ENCODE results near the gene RNGTT.
"Not testable (repeated sequence)": the region's sequence is repeated elsewhere in the genome, so short reads cannot be mapped to it uniquely, and the experiment has no call there.

The RNGTT gene

DNA sequence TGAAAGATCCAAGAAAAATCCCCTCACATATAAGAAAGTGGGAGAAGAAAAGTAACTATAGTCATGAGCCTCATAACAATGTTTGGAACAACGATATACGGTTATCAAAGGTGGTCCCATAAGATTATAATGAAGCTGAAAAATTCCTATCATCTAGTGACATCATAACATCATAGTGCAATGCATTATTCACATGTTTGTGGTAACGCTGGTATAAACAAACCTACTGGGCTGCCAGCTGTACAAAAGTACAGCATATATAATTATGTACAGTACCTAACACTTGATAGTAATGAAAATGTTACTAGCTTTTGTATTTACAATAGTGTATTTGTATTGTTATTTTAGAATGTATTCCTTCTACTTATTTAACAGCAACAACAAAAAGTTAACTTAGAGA, 240.7 kb downstream of the RNGTT start:
- DNase-seq (ENCODE audit: low read depth in 2 of 2) = no peak

DNA sequence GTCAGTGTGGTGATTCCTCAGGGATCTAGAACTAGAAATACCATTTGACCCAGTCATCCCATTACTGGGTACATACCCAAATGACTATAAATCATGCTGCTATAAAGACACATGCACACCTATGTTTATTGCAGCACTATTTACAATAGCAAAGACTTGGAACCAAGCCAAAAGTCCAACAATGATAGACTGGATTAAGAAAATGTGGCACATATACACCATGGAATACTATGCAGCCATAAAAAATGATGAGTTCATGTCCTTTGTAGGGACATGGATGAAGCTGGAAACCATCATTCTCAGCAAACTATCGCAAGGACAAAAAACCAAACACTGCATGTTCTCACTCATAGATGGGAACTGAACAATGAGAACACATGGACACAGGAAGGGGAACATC, 247.0 kb downstream of the RNGTT start:
- not testable (repeated sequence) for DNase-seq (ENCODE audit: low read depth in 2 of 2)

DNA sequence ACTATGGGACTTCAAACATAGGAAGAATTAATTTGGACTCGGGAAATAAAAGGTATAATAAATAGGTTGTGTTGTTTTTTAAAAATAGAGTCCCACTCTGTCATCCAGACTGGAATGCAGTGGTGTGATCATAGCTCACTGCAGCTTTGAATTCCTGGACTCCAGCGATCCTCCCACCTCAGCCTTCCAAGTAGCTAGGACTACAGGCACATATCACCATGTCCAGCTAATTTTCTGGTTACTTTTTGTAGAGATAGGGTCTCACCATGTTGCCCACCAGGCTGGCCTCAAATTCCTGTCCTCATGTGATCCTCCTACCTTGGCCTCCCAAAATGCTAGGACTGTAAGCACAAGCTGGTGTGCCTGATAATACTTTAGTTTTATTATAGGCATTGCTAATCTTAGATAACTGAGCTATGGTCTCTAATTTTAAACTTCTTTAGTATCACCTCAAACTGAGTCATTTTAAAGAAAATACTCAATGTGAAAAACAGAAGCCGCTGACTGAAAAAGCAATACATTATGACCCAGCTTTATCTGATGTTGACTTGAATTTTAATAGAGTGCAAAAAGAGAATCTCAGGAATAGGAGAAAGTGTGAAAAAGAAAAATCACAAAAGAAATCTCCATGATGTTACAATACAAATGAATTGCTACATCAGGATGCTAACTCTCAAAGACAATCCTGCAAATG, 251.0 kb downstream of the RNGTT start:
- DNase-seq (ENCODE audit: low read depth in 2 of 2) = no peak

DNA sequence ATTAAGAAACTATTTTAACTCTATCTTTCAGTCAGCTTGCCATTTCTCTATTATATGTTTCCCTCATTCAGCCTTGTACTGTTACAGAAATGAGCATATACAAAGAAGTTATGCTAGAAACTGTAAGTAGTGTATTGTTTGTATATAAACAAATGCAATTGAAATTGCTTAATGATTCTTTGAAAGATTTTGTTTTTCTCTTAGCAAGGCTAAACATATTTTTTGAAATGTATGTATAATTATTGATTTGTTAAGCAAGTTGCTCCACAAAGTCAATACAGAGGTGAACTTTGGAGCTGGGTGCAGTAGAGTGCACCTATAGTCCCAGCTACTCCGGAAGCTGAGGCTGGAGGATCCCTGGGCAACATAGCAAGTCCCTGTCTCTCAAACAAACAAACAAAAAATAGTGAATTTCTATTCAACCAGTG, 253.6 kb downstream of the RNGTT start:
- DNase-seq (ENCODE audit: low read depth in 2 of 2) = no peak

DNA sequence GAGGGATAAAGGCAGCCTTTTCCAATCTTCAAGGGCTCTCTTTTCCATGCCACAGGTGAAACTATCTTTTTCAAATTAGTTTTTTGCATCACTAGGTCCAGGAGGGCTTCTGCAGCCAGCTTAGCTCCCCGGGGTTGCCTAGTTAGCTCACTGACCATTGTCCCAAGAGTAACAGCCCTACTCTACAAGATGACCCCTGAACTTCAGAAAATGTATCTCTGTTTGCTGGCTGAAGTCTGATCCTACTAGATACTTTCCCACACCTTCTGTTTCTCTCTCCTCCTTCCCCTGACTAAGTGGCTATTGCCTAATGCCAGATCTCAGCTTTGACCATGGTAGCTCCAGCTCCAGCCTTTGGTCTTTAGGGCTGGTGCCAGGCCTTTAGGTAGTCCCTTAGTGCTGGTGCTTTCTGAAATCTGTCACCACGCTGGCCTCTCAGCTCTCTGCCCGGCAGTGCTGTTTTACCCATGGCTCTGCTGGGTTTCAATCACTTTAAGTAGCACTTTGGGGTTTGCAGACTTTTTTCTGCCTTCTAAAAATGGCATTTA, 255.1 kb downstream of the RNGTT start:
- no peak for DNase-seq (ENCODE audit: low read depth in 2 of 2)

DNA sequence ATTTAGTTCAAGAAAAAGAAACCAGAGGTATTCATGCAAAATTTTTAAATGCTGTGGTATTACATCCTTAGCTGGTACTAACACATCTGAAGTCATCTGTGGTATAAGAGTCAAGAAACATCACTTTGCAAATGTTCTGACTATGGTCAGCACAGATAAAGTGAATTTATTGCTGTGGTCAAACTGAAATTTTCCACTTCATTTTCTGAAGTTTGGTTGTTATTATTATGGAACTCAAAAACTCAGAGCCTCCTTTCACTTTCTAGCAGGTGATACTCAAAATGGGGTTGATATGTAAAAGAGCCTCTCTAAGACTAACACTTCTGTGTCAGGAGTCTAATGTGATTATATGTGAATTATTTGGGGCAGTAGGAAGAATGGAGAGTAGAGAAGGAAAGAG, 257.8 kb downstream of the RNGTT start:
- DNase-seq (ENCODE audit: low read depth in 2 of 2) = no peak

DNA sequence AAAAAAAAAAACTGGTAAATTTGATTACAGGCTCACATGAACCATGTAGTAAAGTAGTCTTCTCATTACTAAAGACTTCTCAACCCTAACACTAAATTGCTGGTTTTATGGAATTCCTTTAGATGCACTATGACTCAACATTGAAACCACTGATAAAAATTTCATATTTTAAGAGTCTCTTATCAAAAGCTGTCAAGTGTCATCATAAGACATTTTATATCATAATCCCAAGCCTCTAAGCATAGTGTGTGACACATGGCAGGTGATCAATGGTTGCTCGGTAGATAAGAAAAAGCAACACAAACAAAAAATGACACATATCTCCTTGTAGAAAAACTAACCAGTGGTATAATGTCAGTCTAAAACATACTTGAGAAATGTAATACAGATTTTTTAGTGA, 258.4 kb downstream of the RNGTT start:
- no peak for DNase-seq (ENCODE audit: low read depth in 2 of 2)

DNA sequence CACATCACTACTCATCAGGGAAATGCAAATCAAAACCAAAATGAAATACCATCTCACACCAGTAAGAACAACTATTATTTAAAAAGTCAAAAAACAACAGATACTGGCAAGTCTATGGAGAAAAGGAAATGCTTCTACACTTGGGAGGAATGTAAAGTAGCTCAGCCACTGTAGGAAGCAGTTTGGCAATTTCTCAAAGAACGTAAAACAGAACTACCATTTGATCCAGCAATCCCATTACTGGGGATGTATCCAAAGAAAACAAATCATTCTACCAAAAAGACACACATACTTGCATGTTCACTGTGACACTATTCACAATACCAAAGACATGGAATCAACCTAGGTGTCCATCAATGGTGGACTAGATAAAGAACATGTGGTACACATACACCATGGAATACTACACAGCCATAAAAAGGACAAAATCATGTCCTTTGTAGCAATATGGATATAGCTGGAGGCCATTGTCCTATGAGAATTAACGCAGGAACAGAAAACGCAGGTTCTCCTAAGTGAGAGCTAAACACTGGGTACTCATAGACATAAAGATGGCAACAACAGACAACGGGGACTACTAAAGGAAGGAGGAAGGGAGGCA, 260.4 kb downstream of the RNGTT start:
- DNase-seq (ENCODE audit: low read depth in 2 of 2) = no peak

DNA sequence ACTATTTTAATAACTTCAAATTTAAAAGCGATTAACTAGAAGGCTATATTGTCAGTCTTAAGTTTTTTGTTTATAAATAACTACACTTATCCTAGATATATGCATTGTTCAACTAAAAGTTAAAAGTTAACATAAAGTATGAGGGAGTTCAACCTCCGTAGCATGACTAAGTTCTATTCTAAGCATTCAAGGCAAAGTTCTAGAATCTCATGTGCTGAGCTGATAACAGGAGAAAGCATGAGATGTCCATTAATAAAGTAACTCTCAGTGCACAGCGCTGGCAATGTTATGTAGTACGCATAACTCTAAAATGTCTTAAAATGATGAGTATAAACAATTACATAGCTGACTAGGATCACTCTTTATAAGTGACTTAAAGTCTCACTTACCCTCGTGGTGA, 264.8 kb downstream of the RNGTT start:
- DNase-seq (ENCODE audit: low read depth in 2 of 2) = no peak

DNA sequence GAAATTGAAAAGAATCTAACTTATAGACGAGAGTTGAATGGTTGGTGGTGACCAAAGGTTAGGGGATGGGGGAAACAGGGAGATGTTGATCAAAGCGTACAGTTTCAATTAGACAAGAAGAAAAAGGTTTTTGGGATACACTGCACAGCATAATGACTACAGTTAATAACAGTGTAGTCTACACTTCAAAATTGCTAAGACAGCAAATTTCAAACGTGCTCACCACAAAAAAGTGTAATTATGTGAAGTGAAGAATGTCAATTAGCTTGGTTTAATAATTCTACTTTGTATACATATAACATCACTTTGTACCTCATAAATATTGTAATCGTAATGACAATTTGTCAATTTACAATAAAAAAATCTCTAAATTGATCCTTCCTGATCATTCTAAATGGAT, 267.5 kb downstream of the RNGTT start:
- DNase-seq (ENCODE audit: low read depth in 2 of 2) = no peak

DNA sequence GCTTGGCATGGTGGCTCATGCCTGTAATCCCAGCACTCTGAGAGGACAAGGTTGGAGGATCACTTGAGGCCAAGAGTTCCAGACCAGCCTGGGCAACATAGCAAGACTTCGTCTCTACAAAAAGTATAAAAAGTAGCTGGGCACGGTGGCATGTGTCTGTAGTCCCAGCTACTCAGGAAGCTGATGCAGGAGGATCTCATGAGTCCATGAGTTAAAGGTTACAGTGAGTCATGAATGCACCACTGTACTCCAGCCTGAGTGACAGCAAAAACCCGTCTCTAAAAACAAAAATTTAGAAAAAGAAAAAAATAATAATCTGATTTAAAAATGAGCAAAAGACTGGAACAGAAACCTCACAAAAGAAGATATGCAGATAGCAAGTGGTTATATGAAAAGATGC, 279.7 kb downstream of the RNGTT start:
- no peak for DNase-seq (ENCODE audit: low read depth in 2 of 2)

DNA sequence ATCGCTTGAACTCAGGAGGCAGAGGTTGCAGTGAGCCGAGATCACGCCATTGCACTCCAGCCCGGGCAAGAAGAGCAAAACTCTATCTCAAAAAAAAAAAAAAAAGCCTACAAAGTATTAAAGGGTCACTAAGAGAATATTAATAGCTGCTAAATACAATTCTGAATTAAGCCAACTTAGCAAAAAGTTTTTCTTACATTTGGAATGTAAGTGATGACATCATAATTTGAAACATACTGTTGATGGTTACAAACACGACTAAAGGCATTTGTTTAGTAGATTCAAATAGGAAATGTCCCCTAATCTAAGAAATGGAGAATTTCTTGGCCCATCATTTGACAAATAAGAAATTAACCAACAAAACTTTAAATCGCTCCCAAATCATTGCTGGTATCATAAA, 282.8 kb downstream of the RNGTT start:
- DNase-seq (ENCODE audit: low read depth in 2 of 2) = no peak

DNA sequence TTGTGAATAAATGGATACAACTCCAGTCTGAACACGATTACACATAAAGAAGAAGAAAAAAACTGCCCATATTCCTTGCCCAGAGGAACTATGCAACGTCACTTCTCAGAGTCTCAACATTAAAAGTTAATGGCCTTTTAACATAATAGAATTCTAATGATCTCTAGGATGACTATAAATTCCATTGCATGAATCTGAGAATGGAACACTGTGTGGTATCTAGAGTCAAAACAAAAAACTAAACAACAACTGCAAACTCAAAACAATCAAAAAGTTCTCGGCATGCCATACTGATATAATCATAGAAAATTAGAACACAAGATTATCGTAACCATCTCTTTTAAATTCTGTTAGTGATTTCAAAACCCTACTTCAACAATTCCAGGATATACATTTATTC, 283.6 kb downstream of the RNGTT start:
- no peak for DNase-seq (ENCODE audit: low read depth in 2 of 2)

DNA sequence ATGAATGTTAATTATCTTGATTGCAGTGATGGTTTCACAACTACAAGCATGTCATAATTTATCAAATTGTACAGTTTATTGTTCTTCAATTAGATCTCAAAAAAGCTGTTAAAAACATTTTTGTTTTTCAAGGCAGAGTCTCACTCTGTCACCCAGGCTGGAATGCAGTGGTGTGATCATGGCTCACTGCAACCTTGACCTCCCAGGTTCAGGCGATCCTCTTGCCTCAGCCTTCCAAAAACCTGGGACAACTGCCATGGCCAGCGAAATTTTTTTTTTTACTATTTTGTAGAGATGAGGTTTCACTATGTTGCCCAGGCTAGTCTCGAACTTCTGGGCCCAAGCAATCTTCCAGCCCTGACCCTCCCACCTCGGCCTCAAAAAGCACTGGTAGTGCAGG, 286.1 kb downstream of the RNGTT start:
- no peak for DNase-seq (ENCODE audit: low read depth in 2 of 2)

DNA sequence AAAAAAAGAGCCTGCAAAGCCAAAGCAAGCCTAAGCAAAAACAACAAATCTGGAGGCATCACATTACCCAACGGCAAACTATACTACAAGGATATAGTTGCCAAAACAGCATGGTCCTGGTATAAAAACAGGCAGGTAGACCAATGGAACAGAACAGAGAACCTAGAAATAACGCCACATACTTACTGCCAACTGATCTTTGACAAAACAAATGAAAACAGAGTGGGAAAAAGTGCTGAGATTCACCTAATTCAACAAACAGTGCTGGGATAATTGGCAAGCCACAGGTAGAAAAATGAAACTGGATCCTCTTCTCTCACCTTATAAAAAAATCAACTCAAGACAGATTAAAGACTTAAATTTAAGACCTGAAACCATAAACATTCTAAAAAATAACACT, 291.8 kb downstream of the RNGTT start:
- no peak for DNase-seq (ENCODE audit: low read depth in 2 of 2)

DNA sequence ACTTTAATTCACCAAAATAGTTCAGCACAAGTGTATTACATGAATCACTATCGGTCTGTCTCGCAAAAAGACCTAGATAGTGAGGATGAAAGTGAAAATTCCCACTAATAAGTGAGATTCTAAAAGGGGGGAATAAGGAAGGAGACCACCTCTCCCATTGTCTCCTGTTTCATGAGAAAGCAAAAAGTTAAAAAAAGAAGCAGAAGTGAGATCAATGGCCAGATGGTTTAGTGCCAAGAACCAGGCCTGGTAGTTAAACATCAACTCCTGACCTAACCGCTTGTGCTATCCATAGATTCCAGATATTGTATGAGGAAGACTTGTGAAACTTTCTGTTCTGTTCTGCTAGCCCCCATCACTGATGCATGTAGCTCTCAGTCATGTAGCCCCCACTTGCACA, 293.0 kb downstream of the RNGTT start:
- DNase-seq (ENCODE audit: low read depth in 2 of 2) = no peak

DNA sequence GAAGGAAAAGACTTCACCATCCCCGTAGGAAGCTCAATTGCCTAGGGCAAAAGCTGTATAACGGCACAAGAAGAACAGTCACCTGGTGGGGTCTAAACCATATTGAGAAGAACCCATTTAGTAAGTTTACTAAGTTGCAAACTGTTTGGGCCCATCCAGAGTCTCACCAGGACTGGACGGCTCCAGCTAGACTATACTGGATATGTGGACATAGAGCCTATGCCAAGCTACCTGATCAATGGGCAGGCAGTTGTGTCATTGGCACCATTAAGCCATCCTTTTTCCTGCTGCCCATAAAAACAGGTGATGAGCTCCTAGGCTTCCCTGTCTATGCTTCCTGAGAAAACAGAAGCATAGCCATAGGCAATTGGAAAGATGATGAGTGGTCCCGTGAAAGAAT, 293.9 kb downstream of the RNGTT start:
- no peak for DNase-seq (ENCODE audit: low read depth in 2 of 2)

DNA sequence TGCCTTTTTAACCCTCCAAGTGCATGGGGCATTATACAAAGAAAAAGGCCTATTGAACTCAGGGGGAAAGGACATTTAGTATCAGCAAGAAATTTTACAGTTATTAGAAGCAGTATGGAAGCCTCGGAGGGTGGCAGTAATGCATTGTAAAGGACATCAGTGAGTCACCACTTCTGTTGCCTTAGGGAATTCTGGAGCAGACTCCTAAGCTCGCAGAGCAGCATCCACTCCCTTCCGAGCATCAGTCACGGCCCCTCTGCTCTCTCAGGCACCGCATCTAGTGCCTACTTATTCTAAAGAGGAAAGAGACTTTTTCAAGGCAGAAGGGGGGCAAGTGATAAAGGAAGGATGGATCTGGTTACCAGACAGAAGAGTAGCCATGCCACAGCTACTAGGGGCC, 296.5 kb downstream of the RNGTT start:
- no peak for DNase-seq (ENCODE audit: low read depth in 2 of 2)

DNA sequence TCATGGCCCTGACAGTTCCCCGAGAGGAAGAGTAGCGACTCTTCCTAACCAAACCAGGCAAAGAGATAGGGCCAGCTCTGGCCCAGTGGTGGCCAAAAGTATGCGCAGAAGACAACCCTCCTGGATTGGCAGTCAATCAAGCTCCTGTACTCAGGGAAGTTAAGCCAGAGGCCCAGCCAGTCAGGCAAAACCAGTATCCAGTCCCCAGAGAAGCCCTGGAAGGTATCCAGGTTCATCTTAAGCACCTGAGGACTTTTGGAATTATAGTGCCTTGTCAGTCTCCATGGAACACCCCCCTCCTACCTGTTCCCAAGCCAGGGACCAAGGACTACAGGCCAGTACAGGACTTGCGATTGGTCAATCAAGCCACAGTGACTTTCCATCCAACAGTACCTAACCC, 298.3 kb downstream of the RNGTT start:
- no peak for DNase-seq (ENCODE audit: low read depth in 2 of 2)

DNA sequence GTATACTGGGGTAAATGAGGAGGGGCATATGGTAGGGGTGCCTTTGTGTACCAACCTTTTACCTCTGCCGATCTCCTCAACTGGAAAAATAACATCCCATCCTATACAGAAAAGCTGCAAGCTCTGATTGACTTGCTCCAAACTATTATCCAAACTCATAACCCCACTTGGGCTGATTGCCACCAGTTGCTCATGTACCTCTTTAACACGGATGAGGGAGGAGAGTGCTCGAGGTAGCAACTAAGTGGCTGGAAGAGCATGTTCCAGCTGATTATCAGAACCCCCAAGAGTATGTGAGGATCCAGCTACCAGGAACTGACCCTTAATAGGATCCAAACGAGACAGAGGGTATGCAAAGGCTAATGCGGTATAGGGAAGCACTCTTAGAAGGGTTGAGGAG, 299.6 kb downstream of the RNGTT start:
- no peak for DNase-seq (ENCODE audit: low read depth in 2 of 2)

DNA sequence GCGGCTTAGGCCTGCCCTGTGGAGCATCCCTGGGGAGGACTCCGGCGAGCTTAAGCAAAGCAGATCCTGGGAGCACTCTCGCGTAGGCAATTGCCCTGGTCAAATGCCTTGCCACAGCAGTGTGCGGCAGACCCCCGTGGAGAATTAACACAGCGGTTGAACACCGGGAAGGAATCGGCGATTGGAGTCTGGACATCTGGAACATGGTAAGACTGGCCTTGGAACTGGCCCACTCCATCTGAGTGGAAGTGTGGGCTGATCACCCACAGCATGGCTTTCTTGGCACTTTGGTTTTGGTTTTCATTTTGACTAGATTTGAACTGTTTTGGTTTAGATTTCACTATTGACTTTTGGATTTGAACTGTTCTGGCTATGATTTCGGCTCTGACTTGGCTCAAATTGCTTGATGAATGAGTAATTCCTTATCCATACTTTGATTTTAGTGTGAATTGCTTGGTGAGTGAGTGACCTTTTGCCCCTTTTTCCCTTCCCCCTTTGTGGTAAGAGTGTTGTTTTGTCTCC, 300.7 kb downstream of the RNGTT start:
- no peak for DNase-seq (ENCODE audit: low read depth in 2 of 2)

DNA sequence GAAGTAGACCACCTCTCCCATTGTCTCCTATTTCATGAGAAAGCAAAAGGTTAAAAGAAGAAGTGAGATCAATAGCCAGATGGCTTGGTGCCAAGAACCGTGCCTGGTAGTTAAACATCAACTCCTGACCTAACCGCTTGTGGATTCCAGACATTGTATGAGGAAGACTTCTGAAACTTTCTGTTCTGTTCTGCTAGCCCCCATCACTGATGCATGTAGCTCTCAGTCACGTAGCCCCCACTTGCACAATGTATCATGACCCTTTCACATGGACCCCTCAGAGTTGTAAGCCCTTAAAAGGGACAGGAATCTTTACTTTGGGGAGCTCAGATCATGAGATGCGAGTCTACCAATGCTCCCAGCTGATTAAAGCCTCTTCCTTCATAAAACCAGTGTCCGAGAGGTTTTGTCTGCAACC, 301.2 kb downstream of the RNGTT start:
- no peak for DNase-seq (ENCODE audit: low read depth in 2 of 2)

DNA sequence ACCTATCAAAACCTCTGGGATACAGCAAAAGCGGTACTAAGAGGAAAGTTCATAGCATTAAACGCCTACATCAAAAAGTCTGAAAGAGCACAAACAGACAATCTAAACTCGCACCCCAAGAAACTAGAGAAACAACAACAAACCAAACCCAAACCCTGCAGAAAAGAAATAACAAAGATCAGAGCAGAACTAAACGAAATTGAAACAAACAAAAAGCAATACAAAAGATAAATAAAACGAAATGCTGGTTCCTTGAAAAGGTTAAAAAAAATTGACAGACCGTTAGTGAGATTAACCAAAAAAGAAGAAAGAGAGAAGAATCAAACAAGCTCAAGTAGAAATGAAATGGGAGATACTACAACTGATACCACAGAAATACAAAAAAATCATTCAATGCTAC, 302.3 kb downstream of the RNGTT start:
- no peak for DNase-seq (ENCODE audit: low read depth in 2 of 2)
